K562 (cell line): ENCODE results near the gene DGKA. TPM values are rescaled to one million over a fixed set of nuclear protein-coding genes. Genes with fewer than 3 reads are reported as not detected.
A peak's percentile ranks its signal among the peaks of the same experiment; 100 is the strongest.

Source experiments
- ATAC-seq: fragments of 200-7000 bp; cut with Tn5 transposase; 3 replicates; pipeline ENCODE4 v1.9.1; 2020; ENCODE audit warnings: moderate library complexity
- BruUV-seq: library from RNA; stranded (reverse); fragments of 400-500 nt; replicated peaks from 2 replicates; lab custom pipeline; 2021; lab: Mats Ljungman, UMichigan
- CTCF ChIA-PET: fragments of 300-600 bp; formaldehyde crosslinking; extraction: SDS; loops from one replicate; lab custom pipeline; 2021; ENCODE audit warnings: low intra/inter-chr PET ratio; lab: Yijun Ruan, JAX
- POLR2A ChIA-PET: fragments of 300-600, 350-650 bp; sonication (Branson Sonifier 250); formaldehyde crosslinking; extraction: SDS; loops from one replicate; lab custom pipeline; 2021; ENCODE audit warnings: antibody characterized with exemption, inconsistent platforms; lab: Yijun Ruan, JAX
- DNase-seq, 4 experiments: peaks; one replicate each; pipeline versions ENCODE4 v3.0.0 to v3.0.0-alpha.2; 2011 to 2018; ENCODE audit warnings: low spot score in 3 of 4, mixed read lengths in 3 of 4; ENCODE audit errors: extremely low read depth in 1 of 4
- FAIRE-seq: peaks from 2 replicates; lab custom pipeline; 2011; peaks lifted over from hg19 to GRCh38; lab: Jason Lieb, UNC
- H2AFZ ChIP-seq: 2 replicates; pipeline ENCODE4 v1.6.0; 2011; ENCODE audit warnings: low read depth, low read length, control low read depth, inconsistent platforms
- H3K27ac ChIP-seq: fragments of 200-600 bp; 3 replicates; pipeline ENCODE4 v1.8.0; 2011; ENCODE audit warnings: low read depth, mild to moderate bottlenecking, control low read depth, inconsistent platforms, low read length, moderate library complexity, mixed read lengths; ENCODE audit errors: extremely low read depth
- H3K27me3 ChIP-seq, 2 experiments: fragments of 300-600 bp in 1 of 2; 2 replicates in 1 of 2; 3 replicates in 1 of 2; pipeline versions ENCODE4 v1.6.0 to v1.8.0; 2011; ENCODE audit warnings: inconsistent platforms in 2 of 2, low read length in 2 of 2, mild to moderate bottlenecking in 1 of 2, mixed read lengths in 1 of 2, moderate library complexity in 1 of 2; ENCODE audit not compliant: control insufficient read depth in 2 of 2, insufficient read depth in 2 of 2
- H3K36me3 ChIP-seq: fragments of 300-600 bp; 3 replicates; pipeline ENCODE4 v1.8.0; 2011; ENCODE audit warnings: mild to moderate bottlenecking, low read length, inconsistent platforms; ENCODE audit not compliant: control insufficient read depth, insufficient read depth
- H3K4me1 ChIP-seq, 2 experiments: fragments of 200-600 bp in 1 of 2; replicated peaks in 1 of 2; 2 replicates in 1 of 2; 3 replicates in 1 of 2; pipeline versions ENCODE4 v1.5.1 to v1.8.0; 2011; ENCODE audit warnings: inconsistent platforms in 2 of 2, low read length in 2 of 2, mild to moderate bottlenecking in 1 of 2, mixed read lengths in 1 of 2, moderate library complexity in 1 of 2; ENCODE audit not compliant: control insufficient read depth in 2 of 2, insufficient read depth in 2 of 2
- H3K4me2 ChIP-seq: 2 replicates; pipeline ENCODE4 v1.6.1; 2011; ENCODE audit warnings: low read length, control low read depth, inconsistent platforms, mixed read lengths; ENCODE audit not compliant: insufficient read depth
- H3K4me3 ChIP-seq: fragments of 200-600 bp; sonication (generic), shearing (Covaris generic); 2 replicates; pipeline ENCODE4 v1.5.1; 2016; ENCODE audit warnings: control low read depth, inconsistent platforms
- H3K79me2 ChIP-seq: fragments of 200-600 bp; 3 replicates; pipeline ENCODE4 v1.8.0; 2011; ENCODE audit warnings: low read length, inconsistent platforms; ENCODE audit not compliant: control insufficient read depth, insufficient read depth
- H3K9ac ChIP-seq, 2 experiments: 2 replicates each; pipeline versions ENCODE4 v1.6.0 to v1.6.1; 2011; ENCODE audit warnings: low read depth in 2 of 2, low read length in 2 of 2, control low read depth in 1 of 2, inconsistent platforms in 1 of 2, mild to moderate bottlenecking in 1 of 2, mixed read lengths in 1 of 2; ENCODE audit not compliant: insufficient read depth in 1 of 2
- H3K9me1 ChIP-seq: one replicate; pipeline ENCODE4 v1.6.0; 2011; ENCODE audit warnings: inconsistent platforms, mild to moderate bottlenecking, low read length, moderate library complexity; ENCODE audit not compliant: control insufficient read depth, insufficient read depth
- H3K9me3 ChIP-seq: replicated peaks from 2 replicates; pipeline ENCODE4 v1.5.1; 2011; ENCODE audit warnings: low read depth, low read length, inconsistent platforms; ENCODE audit not compliant: control insufficient read depth, insufficient read depth
- H4K20me1 ChIP-seq: replicated peaks from 2 replicates; pipeline ENCODE4 v1.6.1; 2011; ENCODE audit warnings: low read length, inconsistent platforms, mixed read lengths; ENCODE audit not compliant: control insufficient read depth, insufficient read depth
- KAT2B ChIP-seq: IDR thresholded peaks from one replicate; pipeline ENCODE4 v1.6.1; 2012; ENCODE audit warnings: low read depth, mild to moderate bottlenecking, control low read depth, inconsistent platforms, low read length, moderate library complexity
- NR2C1 ChIP-seq, 2 experiments: fragments of 450-650 bp; IDR thresholded peaks; 2 replicates each; pipeline ENCODE4 v1.6.1; 2017; ENCODE audit warnings: mild to moderate bottlenecking in 2 of 2, antibody characterized with exemption in 1 of 2, inconsistent platforms in 1 of 2, missing compliant biosample characterization in 1 of 2, missing genetic modification characterization in 1 of 2
- NR2C2 ChIP-seq, 2 experiments: fragments of 200-800 bp in 1 of 2; sonication (Bioruptor generic) in 1 of 2; sonication (generic) in 1 of 2; formaldehyde crosslinking in 1 of 2; IDR thresholded peaks; 2 replicates each; pipeline versions ENCODE4 v1.6.1 to v1.8.0; 2016 to 2022; ENCODE audit warnings: mild to moderate bottlenecking in 1 of 2, missing compliant biosample characterization in 1 of 2, missing genetic modification characterization in 1 of 2, missing genetic modification reagents in 1 of 2
- PYGO2 ChIP-seq: fragments of 450-650 bp; IDR thresholded peaks from 2 replicates; pipeline ENCODE4 v1.6.1; 2016; ENCODE audit warnings: mild to moderate bottlenecking, missing genetic modification characterization, moderate library complexity, missing compliant biosample characterization
- WGBS: fragments of 100-300 bp; shearing (Covaris generic); methylation state at CpG from one replicate; pipeline ENCODE4 v1.1.6; 2016; ENCODE audit warnings: low coverage, mixed read lengths; ENCODE audit not compliant: insufficient coverage; ENCODE audit errors: missing lambda C conversion rate; 5-methylcytosine and 5-hydroxymethylcytosine counted together
- in situ Hi-C: fragments of 300-500 bp; cut with MboI; formaldehyde crosslinking; loops from 4 replicates; pipeline ENCODE4 v1.15.0; 2018; ENCODE audit warnings: inconsistent platforms, mixed read lengths
- intact Hi-C: fragments of 100-400 bp; cut with micrococcal nuclease; formaldehyde crosslinking; loops from 2 replicates; pipeline ENCODE4 v1.14.2; 2022
- polyA plus RNA-seq, 8 experiments: library from polyadenylated mRNA; depleted of rRNA in 4 of 8; stranded (reverse) in 5 of 8; unstranded in 3 of 8; fragments of >200 nt; fragmentation: Nextera tagmentation in 2 of 8; fragmentation: Illumina TruSeq in 1 of 8; extraction: Ambion mirVana in 2 of 8; extraction: Trizol in 1 of 8; gene quantifications; 2 replicates each; pipeline versions ENCODE4 v1.2.1 to v1.2.3, GENCODE V29; 2011 to 2014; ENCODE audit warnings: inconsistent platforms in 1 of 8, missing spikeins in 1 of 8
- total RNA-seq, 7 experiments: library from RNA; depleted of rRNA in 6 of 7; stranded (reverse); fragments of >200 nt in 6 of 7; fragmentation: Illumina TruSeq in 2 of 7; extraction: Trizol in 2 of 7; gene quantifications; 2 replicates each; pipeline versions ENCODE4 v1.2.1 to v1.2.3, GENCODE V29; 2011 to 2021; ENCODE audit warnings: low replicate concordance in 1 of 7

DGKA gene
- total and polyA plus RNA-seq, 9 of the 15 experiments (the other 6 are each of a cell fraction or from before 2014, with no cell fraction given), result 3.4 to 12.4 (median 6.2) TPM

DNA sequence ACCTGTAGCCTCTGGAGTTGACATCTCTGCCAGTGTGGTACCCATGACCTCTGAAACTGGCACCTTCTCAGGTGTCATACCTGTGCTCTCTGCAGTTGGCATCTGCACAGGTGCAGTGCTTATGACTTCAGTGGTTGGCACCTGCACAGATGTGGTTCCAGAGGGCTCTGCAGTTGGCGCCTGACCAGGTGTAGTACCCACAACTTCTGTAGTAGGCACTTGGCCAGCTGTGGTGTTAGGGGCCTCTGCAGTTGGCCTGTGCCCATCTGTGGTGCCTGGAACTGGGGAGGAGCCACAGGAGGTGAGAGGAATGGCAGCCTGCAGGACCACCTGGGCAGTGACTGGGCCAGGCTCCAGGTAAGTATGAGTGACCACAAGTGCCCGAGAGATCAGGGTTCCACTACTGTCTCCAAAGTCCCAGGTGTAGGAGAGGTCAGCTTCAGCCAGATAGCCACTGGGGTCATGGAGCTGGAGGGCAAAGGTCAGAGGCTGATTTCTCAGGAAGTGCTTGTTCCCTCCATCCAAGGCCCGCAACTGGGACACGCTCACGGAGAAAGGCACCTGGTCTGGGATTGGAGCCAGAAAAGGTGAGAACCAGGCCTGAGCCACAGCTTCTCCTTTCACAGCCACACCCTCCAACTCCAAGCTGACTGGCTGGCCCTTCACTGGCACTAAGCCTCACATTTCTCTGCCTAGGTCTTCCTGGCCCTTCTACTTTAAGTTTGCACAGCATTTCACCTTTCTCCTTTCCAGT lies 26.3 kb downstream of the DGKA start:
- no peak overlapping the region for H3K9ac ChIP-seq
- ATAC-seq (no peak), DNase-seq (no peak), FAIRE-seq (no peak)
- in situ Hi-C loops (no loop called here), intact Hi-C loops (no loop called here)
- H3K27me3 ChIP-seq, result no peaks in the 10 kb centered on the region
- BruUV-seq, result no TSS peak
- H3K4me2 ChIP-seq, result no peak overlapping the region
- peaks cover 7 to 10% of the 10 kb centered on the region in 2 experiments; a peak in 4 of 5 replicates for H3K4me1 ChIP-seq
- TF ChIP-seq KAT2B, result no peak
- no peak for TF ChIP-seq NR2C2 (CRISPR knock-in tag; IDR thresholded peaks at IDR 0.05)
- 0 out of 2 replicates have a peak, but pooled peaks have one; percentile 24 for TF ChIP-seq NR2C2 (tag; IDR thresholded peaks at IDR 0.05)
- peak; percentile 42; the same call in 1 of the 2 replicates for TF ChIP-seq NR2C1 (IDR thresholded peaks at IDR 0.05)
- peak; percentile 63 for TF ChIP-seq NR2C1 (tag; IDR thresholded peaks at IDR 0.05)
- TF ChIP-seq PYGO2 (tag), result no peak
- 0 out of 2 replicates have a peak overlapping the region, but pooled peaks have one; percentile 4 for H2AFZ ChIP-seq
- WGBS, result 36% methylated on average over 5 of the region's 5 CpGs
- H3K27ac ChIP-seq, result no peak overlapping the region
- H3K9me1 ChIP-seq, result no peaks in the 10 kb centered on the region
- no peaks in the 10 kb centered on the region for H3K9me3 ChIP-seq
- H3K36me3 ChIP-seq, result no peaks in the 10 kb centered on the region
- no peaks in the 10 kb centered on the region; the same call in 1 of the 2 replicates for H4K20me1 ChIP-seq
- ChIA-PET CTCF (no interaction called here), POLR2A (interaction anchor here (0.6 to 2.0 kb wide), 8 partner anchors 11 to 156 kb away, joined by 3 to 6 read pairs (median 3); partner anchors contain the start of gene RAB5B)
- H3K4me3 ChIP-seq, result no peak overlapping the region
- no peaks in the 10 kb centered on the region for H3K79me2 ChIP-seq
